ENCODE data around the gene LYST.
"Not testable (repeated sequence)": the region's sequence is repeated elsewhere in the genome, so short reads cannot be mapped to it uniquely, and the experiment has no call there.

The LYST gene

GRCh38 chr1:235845656-235846107, 21.0 kb downstream of the LYST start:
- not testable (repeated sequence) for H3K27me3 ChIP-seq (replicated peaks; ENCODE audit: insufficient read depth, low read length); H3K4me3 ChIP-seq (ENCODE audit: low read length); H3K4me2 ChIP-seq (ENCODE audit: low read depth, low read length); H4K20me1 ChIP-seq (ENCODE audit: insufficient read depth, low read length); H3K4me1 ChIP-seq (ENCODE audit: low read length); DNase-seq; H3K9me2 ChIP-seq (replicated peaks; ENCODE audit: insufficient read depth, low read length); H3K27ac ChIP-seq (ENCODE audit: low read length); H3K9ac ChIP-seq (ENCODE audit: low read length); H3K79me2 ChIP-seq (ENCODE audit: low read length); H3F3A ChIP-seq (ENCODE audit: insufficient read depth, low read length); H3K9me3 ChIP-seq (replicated peaks; ENCODE audit: insufficient read depth, low read length); H2AFZ ChIP-seq (ENCODE audit: low read length); H3K36me3 ChIP-seq (replicated peaks; ENCODE audit: insufficient read depth, low read length)
- TF ChIP-seq CTCF (IDR thresholded peaks at IDR 0.05; ENCODE audit: low read length), result peak; percentile 35

- Histone ChIP-seq H3K79me2 (ENCODE audit: low read length) (no peaks in the 10 kb centered on the region), H3K9me3 (replicated peaks; ENCODE audit: insufficient read depth, low read length) (no peaks in the 10 kb centered on the region), H3K9ac (ENCODE audit: low read length) (no peak overlapping the region), H3K4me1 (ENCODE audit: low read length) (0 out of 2 replicates have a peak, but pooled peaks cover 3% of the 10 kb centered on the region), H3K4me2 (ENCODE audit: low read depth, low read length) (no peak overlapping the region), H3K27me3 (replicated peaks; ENCODE audit: insufficient read depth, low read length) (no peaks in the 10 kb centered on the region), H3K4me3 (ENCODE audit: low read length) (no peak overlapping the region), H2AFZ (ENCODE audit: low read length) (no peak overlapping the region), H4K20me1 (ENCODE audit: insufficient read depth, low read length) (no peaks in the 10 kb centered on the region), H3K27ac (ENCODE audit: low read length) (no peak overlapping the region), H3K36me3 (replicated peaks; ENCODE audit: insufficient read depth, low read length) (no peaks in the 10 kb centered on the region), H3F3A (ENCODE audit: insufficient read depth, low read length) (no peaks in the 10 kb centered on the region), H3K9me2 (replicated peaks; ENCODE audit: insufficient read depth, low read length) (no peaks in the 10 kb centered on the region)
- no peak for TF ChIP-seq EZH2phosphoT487 (IDR thresholded peaks at IDR 0.05; ENCODE audit: low read length)
- DNase-seq, result no peak
Measured at GRCh38 chr1:235844776-235845175, 21.9 kb downstream of the LYST start.

- DNase-seq, result peak; percentile 25
- H3K9me2 ChIP-seq (replicated peaks; ENCODE audit: insufficient read depth, low read length), result no peaks in the 10 kb centered on the region
Measured at GRCh38 chr1:235843461-235843961, 23.2 kb downstream of the LYST start.

More at GRCh38 chr1:235843461-235843961, 23.2 kb downstream of the LYST start:
- Histone ChIP-seq H3K4me2 (ENCODE audit: low read depth, low read length) (no peak overlapping the region), H3K27ac (ENCODE audit: low read length) (no peak overlapping the region), H3K4me1 (ENCODE audit: low read length) (0 out of 2 replicates have a peak, but pooled peaks cover 3% of the 10 kb centered on the region), H4K20me1 (ENCODE audit: insufficient read depth, low read length) (no peaks in the 10 kb centered on the region), H3K79me2 (ENCODE audit: low read length) (no peaks in the 10 kb centered on the region), H3K27me3 (replicated peaks; ENCODE audit: insufficient read depth, low read length) (no peaks in the 10 kb centered on the region), H3K36me3 (replicated peaks; ENCODE audit: insufficient read depth, low read length) (no peaks in the 10 kb centered on the region), H3F3A (ENCODE audit: insufficient read depth, low read length) (no peaks in the 10 kb centered on the region), H2AFZ (ENCODE audit: low read length) (no peak overlapping the region), H3K9ac (ENCODE audit: low read length) (no peak overlapping the region), H3K9me3 (replicated peaks; ENCODE audit: insufficient read depth, low read length) (no peaks in the 10 kb centered on the region), H3K4me3 (ENCODE audit: low read length) (no peak overlapping the region)
- TF ChIP-seq CTCF (IDR thresholded peaks at IDR 0.05; ENCODE audit: low read length), result peak; percentile 64
- no peak for TF ChIP-seq EZH2phosphoT487 (IDR thresholded peaks at IDR 0.05; ENCODE audit: low read length)

All from MM.1S (cell line).